DOHH2 (cell line): ENCODE results near the gene CIT.

Experiments used
- H3F3A ChIP-seq: fragments of 200-600 bp; sonication (generic), shearing (Covaris generic); 2 replicates; pipeline ENCODE4 v1.6.0; 2016; ENCODE audit warnings: antibody characterized with exemption, mild to moderate bottlenecking; ENCODE audit not compliant: control insufficient read depth, insufficient read depth
- H3K27ac ChIP-seq: fragments of 200-600 bp; sonication (generic); 2 replicates; pipeline ENCODE4 v1.5.1; 2014; ENCODE audit warnings: low read depth, mild to moderate bottlenecking, low read length, moderate library complexity
- H3K27me3 ChIP-seq: fragments of 200-600 bp; sonication (generic); 2 replicates; pipeline ENCODE4 v1.6.1; 2014; ENCODE audit warnings: mild to moderate bottlenecking, low read length, mixed read lengths; ENCODE audit not compliant: control insufficient read depth
- H3K36me3 ChIP-seq: fragments of 200-600 bp; sonication (generic); 2 replicates; pipeline ENCODE4 v1.6.1; 2014; ENCODE audit warnings: mild to moderate bottlenecking, low read length, moderate library complexity, mixed read lengths; ENCODE audit not compliant: control insufficient read depth
- H3K4me1 ChIP-seq: fragments of 200-600 bp; sonication (generic); 2 replicates; pipeline ENCODE4 v1.6.1; 2014; ENCODE audit warnings: mild to moderate bottlenecking, low read length, mixed read lengths; ENCODE audit not compliant: control insufficient read depth
- H3K4me2 ChIP-seq: fragments of 200-600 bp; sonication (generic); 2 replicates; pipeline ENCODE4 v1.6.0; 2014; ENCODE audit warnings: mild to moderate bottlenecking, low read length, moderate library complexity
- H3K4me3 ChIP-seq: fragments of 200-600 bp; sonication (generic); 2 replicates; pipeline ENCODE4 v1.5.1; 2014; ENCODE audit warnings: mild to moderate bottlenecking, low read length, mixed read lengths
- H3K79me2 ChIP-seq: fragments of 200-600 bp; sonication (generic); 2 replicates; pipeline ENCODE4 v1.6.1; 2014; ENCODE audit warnings: mild to moderate bottlenecking, low read length, mixed read lengths; ENCODE audit not compliant: control insufficient read depth
- H3K9me2 ChIP-seq: fragments of 200-600 bp; sonication (generic); replicated peaks from 2 replicates; pipeline ENCODE4 v1.6.1; 2014; ENCODE audit warnings: mild to moderate bottlenecking, low read length, mixed read lengths; ENCODE audit not compliant: control insufficient read depth
- H3K9me3 ChIP-seq: fragments of 200-600 bp; sonication (generic); 2 replicates; pipeline ENCODE4 v1.6.1; 2014; ENCODE audit warnings: antibody characterized with exemption, low read length, mixed read lengths; ENCODE audit not compliant: control insufficient read depth, insufficient read depth
- H4K20me1 ChIP-seq: fragments of 200-600 bp; sonication (generic); 2 replicates; pipeline ENCODE4 v1.6.0; 2014; ENCODE audit warnings: low read depth, mild to moderate bottlenecking, antibody characterized with exemption, low read length, moderate library complexity; ENCODE audit not compliant: control insufficient read depth, insufficient read depth
- EZH2phosphoT487 ChIP-seq: fragments of 200-600 bp; sonication (generic); IDR thresholded peaks from 2 replicates; pipeline ENCODE4 v1.6.1; 2017; ENCODE audit warnings: borderline replicate concordance, mild to moderate bottlenecking, antibody characterized with exemption, low read length, moderate library complexity, mixed read lengths
- TF ChIP-seq, protein P1 (sequence below): fragments of 200-600 bp; sonication (generic); IDR thresholded peaks from one replicate; pipeline ENCODE4 v1.5.1; 2014; ENCODE audit warnings: antibody characterized with exemption, mild to moderate bottlenecking, low read depth, low read length; ENCODE audit not compliant: poor library complexity, severe bottlenecking

The CIT gene

DNA sequence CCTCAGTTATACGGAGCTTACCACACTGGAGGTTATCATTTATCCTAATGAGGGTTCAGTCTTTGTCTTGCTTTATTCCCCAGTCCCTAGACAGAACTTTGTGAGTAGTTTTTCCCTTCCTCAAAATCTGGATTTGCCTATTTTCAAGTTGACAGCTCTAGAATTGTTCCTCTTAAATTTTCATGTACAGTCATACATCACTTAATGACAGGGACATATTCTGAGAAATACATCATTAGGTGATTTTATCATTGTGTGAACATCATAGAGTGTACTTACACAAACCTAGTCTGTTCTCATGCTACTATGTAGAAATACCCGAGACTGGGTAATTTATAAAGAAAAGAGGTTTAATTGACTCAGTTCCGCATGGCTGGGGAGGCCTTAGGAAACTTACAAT, 206.1 kb downstream of the CIT start:
- Histone ChIP-seq H3K4me3 (peak overlapping the region; percentile 99), H3F3A (peaks cover 13% of the 10 kb centered on the region), H3K27me3 (no peaks in the 10 kb centered on the region), H3K79me2 (peaks cover 55% of the 10 kb centered on the region), H3K36me3 (peaks cover 76% of the 10 kb centered on the region), H3K4me2 (peak overlapping the region; percentile 79), H4K20me1 (0 out of 2 replicates have a peak, but pooled peaks cover 5% of the 10 kb centered on the region), H3K27ac (no peak overlapping the region), H3K9me2 (no peaks in the 10 kb centered on the region), H3K9me3 (no peaks in the 10 kb centered on the region), H3K4me1 (peaks cover 32% of the 10 kb centered on the region)
- TF ChIP-seq, protein P1, sequence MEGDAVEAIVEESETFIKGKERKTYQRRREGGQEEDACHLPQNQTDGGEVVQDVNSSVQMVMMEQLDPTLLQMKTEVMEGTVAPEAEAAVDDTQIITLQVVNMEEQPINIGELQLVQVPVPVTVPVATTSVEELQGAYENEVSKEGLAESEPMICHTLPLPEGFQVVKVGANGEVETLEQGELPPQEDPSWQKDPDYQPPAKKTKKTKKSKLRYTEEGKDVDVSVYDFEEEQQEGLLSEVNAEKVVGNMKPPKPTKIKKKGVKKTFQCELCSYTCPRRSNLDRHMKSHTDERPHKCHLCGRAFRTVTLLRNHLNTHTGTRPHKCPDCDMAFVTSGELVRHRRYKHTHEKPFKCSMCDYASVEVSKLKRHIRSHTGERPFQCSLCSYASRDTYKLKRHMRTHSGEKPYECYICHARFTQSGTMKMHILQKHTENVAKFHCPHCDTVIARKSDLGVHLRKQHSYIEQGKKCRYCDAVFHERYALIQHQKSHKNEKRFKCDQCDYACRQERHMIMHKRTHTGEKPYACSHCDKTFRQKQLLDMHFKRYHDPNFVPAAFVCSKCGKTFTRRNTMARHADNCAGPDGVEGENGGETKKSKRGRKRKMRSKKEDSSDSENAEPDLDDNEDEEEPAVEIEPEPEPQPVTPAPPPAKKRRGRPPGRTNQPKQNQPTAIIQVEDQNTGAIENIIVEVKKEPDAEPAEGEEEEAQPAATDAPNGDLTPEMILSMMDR: no peak
- no peak for TF ChIP-seq EZH2phosphoT487

DNA sequence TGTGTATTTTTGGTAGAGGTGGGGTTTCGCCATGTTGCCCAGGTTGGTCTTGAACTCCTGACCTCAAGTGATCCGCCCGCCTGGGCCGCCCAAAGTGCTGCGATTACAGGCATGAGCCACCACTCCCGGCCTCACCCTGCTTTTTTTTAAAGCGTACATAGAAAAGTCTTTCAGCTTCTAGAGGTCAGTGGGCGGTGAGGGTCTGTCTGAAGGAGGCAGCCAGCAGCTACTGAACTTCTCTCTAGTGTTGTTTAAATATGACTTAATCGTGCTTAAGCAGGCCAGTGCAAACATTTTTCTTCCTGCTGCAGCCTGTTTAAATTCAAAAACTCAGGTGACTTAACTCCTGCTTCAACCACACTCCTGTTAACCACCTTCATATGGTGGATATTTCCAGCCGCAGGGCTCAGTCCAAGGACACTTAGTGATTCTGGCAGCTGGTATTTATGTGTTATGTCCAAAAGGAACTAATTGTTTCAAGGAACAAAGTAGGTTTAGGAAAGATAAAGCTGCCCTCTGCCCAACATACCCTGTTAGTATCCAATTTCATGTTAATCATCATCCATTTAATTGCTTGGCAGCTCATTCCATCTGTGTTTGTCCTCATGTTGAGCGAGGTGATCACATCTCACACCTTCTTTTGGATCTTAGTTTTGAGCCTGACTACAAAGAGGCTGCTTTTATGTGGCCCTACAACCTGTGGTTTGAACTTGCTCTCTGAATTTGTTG, 207.2 kb downstream of the CIT start:
- Histone ChIP-seq H3K79me2 (peaks cover 55% of the 10 kb centered on the region), H3K9me2 (no peaks in the 10 kb centered on the region), H3K27me3 (no peaks in the 10 kb centered on the region), H4K20me1 (0 out of 2 replicates have a peak, but pooled peaks cover 5% of the 10 kb centered on the region), H3K9me3 (no peaks in the 10 kb centered on the region), H3K4me2 (peak overlapping the region; percentile 79), H3K36me3 (peaks cover 65% of the 10 kb centered on the region), H3K27ac (0 out of 2 replicates have a peak overlapping the region, but pooled peaks have one; percentile 8), H3K4me3 (peak overlapping the region; percentile 99), H3K4me1 (peaks cover 43% of the 10 kb centered on the region), H3F3A (peaks cover 13% of the 10 kb centered on the region)
- TF ChIP-seq, protein P1: no peak
- TF ChIP-seq EZH2phosphoT487: no peak

DNA sequence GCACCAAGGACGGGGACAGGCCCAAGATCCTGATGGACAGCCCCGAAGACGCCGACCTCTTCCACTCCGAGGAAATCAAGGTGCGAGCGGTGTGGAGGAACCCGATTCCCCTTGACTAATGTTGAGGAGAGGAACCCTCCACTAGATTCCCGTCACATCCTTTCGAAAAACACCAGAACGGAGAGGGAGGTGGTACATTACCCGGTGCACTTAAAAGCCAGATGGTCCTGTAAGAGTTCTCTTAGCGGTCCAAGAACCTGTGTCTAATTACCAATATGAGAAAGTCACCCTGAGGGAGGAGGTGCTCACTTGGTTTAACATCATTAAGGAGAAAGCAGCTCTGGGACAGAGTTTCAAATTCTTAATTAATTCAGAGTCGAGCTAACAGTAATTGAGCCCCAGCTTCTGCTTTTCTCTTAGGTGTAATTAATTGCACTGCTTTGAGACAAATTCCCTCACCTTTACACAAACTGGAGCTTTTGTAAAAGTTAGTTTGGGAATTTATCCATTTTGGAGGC, 208.7 kb downstream of the CIT start:
- Histone ChIP-seq H3K4me1 (peaks cover 43% of the 10 kb centered on the region), H3K4me3 (peak overlapping the region; percentile 99), H3K9me3 (no peaks in the 10 kb centered on the region)

More for the DNA sequence above, 208.7 kb downstream of the CIT start:
- H3K4me2 ChIP-seq: peak overlapping the region; percentile 79
- peaks cover 50% of the 10 kb centered on the region for H3K36me3 ChIP-seq
- 0 out of 2 replicates have a peak, but pooled peaks cover 5% of the 10 kb centered on the region for H4K20me1 ChIP-seq
- H3F3A ChIP-seq: peaks cover 13% of the 10 kb centered on the region
- H3K27ac ChIP-seq: peak overlapping the region; percentile 95
- H3K27me3 ChIP-seq: no peaks in the 10 kb centered on the region
- no peaks in the 10 kb centered on the region for H3K9me2 ChIP-seq
- peaks cover 55% of the 10 kb centered on the region for H3K79me2 ChIP-seq
- TF ChIP-seq, protein P1: no peak
- no peak for TF ChIP-seq EZH2phosphoT487
